DOHH2 (cell line): ENCODE data around the gene ABHD4.
A peak's percentile ranks its signal among the peaks of the same experiment; 100 is the strongest.

ENCODE experiments used
- CTCF ChIP-seq: fragments of 200-600 bp; sonication (generic); IDR thresholded peaks from one replicate; pipeline ENCODE4 v1.5.1; 2014; ENCODE audit warnings: antibody characterized with exemption, mild to moderate bottlenecking, low read depth, low read length; ENCODE audit not compliant: poor library complexity, severe bottlenecking
- EZH2phosphoT487 ChIP-seq: fragments of 200-600 bp; sonication (generic); IDR thresholded peaks from 2 replicates; pipeline ENCODE4 v1.6.1; 2017; ENCODE audit warnings: borderline replicate concordance, mild to moderate bottlenecking, antibody characterized with exemption, low read length, moderate library complexity, mixed read lengths

- TF ChIP-seq CTCF (peak; percentile 48), EZH2phosphoT487 (no peak)
Observed at GRCh38 chr14:22589096-22589839, 8.8 kb upstream of the ABHD4 start, which contains the start of gene DAD1.
